DMS153 treated with DMSO at 0.1 percent for 48 hours (cell line): ENCODE results near the gene CLEC18B.
A peak's percentile ranks its signal among the peaks of the same experiment; 100 is the strongest.
"Not testable (repeated sequence)": the region's sequence is repeated elsewhere in the genome, so short reads cannot be mapped to it uniquely, and the experiment has no call there.

Experiments used
- DNase-seq: peaks from one replicate; lab custom pipeline; 2025; ENCODE audit not compliant: unreplicated experiment; lab: John Stamatoyannopoulos, UW

The CLEC18B gene

DNA sequence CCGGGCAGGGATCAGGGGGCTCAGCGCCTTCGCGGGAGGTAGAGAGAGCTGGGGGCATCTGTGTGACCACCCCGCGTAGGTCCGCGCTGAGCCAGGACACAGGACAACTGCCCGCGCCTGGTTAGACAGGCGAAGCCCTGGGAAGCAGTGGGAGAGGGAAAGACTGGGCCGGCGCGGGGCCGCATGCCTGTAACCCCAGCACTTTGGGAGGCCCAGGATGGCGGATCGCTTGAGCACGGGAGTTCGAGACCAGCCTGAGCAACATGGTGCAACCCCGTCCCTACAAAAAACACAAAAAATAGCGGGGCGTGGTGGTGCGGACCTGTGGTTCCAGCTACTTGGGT lies 13.9 kb downstream of the CLEC18B start:
- DNase-seq, result not testable (repeated sequence)

DNA sequence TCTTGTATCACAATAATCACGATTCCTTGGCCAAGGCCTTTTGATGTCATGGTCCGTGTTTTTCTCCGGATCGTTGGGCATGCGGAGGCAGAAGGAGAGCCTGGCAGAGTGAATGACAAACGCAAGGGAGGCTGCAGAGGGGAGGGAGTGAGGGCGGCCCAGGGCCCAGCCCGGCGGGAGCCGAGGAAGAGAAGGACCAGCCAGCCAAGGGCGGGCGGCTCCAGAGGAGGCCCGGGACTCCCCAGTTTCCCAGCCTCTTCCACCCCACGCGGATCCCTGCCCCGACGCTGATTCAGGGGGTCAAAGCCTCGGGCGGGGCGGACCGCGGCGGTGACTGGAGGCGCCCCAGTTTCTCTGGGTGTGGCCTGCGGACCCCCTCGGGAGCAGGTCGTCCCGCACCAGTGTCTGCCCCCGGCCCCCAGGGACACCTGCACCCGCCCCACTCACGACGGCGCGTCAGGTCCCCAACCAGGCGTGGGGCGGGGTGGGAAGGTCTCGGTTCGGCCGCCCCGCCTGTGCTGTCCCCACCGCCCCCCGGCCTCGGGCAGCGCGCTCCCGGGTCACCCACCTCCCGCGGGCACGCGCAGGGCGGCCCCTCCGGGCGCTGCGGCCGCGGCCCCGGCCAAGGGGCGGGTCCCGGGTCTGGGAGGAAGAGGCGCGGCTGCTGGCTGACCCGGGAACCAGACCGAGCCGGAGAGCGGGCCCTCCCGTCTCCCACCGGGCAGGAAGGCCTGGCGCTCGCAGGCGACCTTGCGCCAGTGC lies 14.5 kb downstream of the CLEC18B start:
- DNase-seq, result not testable (repeated sequence)

DNA sequence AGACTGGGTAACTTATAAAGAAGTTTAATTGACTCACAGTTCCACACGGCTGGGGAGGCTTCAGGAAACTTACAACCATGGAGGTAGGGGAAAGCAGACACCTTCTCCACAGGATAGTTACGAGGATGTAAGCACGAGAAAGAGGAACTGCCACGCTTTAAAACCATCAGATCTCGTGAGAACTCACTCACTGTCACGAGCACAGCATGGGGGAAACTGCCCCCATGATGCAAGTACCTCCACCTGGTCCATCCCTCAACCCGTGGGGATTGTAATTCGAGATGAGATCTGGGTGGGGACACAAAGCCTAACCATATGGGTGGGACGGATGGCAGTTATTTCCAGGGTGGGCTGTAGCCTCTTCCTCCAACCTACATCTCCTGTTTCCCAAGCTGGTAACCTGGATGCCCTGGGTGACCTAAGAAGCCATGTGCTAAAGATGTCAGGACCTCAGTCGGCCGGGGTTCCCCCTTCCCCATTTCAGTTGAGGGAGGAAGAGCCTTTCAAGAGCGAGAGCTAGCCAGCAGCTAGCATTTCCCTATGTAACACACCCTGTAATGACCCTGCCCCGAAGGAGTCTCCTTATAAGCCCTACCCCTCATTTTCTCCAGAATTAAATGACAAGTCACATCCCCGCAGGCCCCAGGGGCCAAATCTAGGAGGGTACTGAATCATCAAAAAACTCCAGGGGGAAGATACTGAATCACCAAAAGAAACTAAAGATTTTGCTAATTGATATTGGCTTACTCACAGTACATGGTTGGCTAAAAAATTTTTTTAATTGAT lies 16.9 kb downstream of the CLEC18B start:
- not testable (repeated sequence) for DNase-seq

DNA sequence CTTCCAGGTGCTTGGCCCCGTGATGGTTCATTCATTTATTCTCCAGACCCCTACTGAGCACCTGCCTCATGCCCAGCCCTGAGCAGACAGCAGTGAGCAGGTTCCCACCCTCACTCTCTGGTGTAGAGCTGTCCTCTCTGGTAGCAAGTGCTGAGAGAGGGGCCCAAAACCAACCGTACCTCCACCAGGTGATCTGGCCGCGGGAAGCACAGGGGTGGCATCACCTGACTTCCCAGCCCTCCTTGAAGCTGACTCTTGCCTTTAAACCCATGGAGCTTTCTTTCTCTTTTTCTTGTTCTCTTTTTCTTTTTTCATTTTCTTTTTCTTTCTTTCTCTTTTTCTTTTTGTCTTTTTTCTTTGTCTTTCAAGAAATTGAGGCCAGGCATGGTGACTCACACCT lies 21.0 kb downstream of the CLEC18B start:
- DNase-seq, result not testable (repeated sequence)

DNA sequence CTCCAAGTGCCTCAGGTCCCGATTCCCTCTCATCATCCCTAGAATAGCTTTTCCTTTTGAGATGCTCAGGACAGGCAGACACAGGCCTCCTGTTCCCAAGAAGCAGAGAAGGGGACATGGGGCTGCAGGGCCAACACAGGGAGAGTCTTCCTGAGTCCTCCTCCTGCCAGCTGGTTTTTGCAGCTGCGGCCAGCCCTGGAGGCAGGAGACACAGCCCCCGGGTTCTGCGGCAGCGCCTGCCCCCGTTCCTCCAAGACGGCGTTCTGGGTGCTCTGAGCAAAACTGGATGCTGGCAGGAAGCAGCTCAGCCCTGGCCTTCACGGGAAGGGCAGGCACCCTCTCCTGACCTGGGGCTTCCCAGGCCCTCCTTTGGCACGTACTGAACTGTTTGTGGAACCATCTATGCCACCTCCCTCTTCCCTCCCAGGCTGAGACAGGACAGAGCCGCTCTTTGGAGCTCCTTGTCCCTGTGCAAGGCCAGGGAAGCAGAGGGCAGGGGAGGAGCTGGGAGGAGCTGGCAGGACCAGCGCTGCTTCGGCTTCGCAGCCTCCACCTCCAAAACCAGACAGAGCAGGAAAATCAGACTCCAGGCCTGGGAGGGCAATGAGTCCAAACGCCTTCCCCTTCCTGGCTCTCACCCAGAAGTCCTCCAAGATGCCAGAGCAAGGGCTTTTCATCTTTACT lies 22.9 kb downstream of the CLEC18B start:
- not testable (repeated sequence) for DNase-seq

DNA sequence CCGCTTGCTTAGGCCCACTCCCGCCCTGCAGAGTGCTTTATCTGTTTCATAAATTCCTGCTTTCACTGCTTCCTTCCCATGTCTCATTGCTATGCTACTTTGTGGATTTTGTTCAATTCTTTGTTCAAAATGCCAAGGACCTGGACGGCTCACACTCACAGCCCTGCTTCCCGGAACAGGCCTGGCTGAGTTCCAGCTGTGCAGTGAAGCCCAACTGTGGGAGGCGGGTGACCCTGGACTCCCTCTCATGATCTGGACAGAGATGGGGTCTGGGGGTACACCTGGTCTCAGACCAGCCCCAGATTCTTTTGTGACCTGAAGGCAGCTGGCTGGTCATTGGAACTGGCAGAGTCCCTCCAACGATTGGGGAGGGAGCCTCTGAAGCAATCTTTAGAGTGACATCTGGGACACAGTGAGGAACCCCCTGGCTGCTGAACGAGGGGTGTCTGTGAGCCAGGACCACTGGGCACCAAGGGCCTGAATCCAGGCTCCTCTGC lies 24.7 kb downstream of the CLEC18B start:
- not testable (repeated sequence) for DNase-seq

DNA sequence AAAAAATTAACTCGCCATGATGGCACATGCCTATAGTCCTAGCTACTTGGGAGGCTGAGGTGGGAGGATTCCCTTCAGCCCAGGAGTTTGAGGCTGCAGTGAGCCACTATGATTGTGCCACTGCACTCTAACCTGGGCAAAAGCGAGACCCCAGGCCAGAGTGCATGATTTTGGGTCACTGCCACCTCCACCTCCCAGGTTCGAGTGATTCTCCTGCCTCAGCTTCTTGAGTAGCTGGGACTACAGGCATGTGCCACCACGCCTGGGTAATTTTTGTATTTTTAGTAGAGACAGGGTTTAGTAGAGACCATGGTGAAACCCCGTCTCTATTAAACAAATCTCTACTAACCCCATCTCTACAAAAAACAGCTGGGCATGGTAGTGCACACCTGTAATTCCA lies 26.7 kb downstream of the CLEC18B start:
- DNase-seq, result not testable (repeated sequence)

DNA sequence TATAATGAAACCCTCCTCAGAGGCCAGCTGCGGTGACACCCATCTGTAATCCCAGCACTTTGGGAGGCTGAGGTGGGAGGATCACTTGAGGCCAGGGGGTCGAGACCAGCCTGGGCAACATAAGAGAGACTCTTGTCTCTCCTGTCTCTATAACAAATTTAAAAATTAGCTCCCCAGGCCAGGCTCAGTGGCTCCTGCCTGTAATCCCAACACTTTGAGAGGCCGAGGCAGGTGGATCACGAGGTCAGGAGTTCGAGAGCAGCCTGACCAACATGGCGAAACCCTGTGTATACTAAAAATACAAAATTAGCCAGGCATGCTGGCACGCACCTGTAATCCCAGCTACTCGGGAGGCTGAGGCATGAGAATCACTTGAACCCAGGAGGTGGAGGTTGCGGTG lies 27.1 kb downstream of the CLEC18B start:
- DNase-seq, result not testable (repeated sequence)

DNA sequence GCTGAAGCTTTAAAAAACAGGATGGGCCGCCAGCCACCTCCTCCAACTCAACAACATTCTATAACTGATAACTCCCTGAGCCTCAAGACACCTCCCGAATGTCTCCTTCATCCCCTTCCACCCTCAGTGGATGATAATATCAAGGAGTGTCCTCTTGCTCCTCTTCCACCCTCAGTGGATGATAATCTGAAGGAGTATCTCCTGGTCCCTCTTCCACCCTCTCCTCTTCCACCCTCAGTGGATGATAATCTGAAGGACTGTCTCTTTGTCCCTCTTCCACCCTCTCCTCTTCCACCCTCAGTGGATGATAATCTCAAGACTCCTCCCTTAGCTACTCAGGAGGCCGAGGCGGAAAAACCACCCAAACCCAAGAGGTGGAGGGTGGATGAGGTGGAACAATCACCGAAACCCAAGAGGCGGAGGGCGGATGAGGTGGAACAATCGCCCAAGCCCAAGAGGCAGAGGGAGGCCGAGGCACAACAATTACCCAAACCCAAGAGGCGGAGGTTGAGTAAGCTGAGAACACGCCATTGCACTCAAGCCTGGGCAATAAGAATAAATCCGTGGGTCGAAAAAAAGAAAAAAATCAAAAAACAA lies 29.7 kb downstream of the CLEC18B start:
- DNase-seq, result not testable (repeated sequence)

DNA sequence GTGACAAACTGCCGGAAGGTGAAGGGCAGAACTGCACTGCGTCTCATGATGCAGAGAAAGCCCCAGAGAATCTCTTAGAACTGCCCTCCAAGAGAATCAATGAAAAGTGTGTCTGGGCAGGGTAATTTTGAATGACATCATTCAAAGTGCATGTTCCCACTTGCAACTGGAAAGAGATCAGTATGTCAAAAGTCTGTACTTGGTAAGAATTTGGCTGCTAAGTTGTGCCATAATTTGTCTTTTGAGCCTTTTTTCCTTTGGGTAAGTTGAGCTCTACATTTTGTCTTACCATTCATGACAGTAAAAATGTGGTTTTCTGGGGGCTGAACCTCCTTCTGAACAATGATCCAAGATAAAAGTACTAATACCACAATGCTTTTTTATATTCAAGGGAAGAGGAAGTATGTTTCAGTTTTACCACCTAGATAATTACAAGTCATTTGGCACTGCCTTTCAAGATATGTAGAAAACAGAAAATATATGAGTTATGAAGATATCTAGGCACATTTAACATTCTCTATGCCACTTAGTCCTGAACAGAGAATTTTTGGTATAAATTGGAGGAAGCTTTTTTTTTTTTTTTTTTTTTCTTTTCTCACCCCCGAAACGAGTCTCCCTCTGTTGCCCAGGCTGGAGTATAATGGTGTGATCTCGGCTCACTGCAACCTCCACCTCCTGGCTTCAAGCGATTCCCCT lies 38.8 kb downstream of the CLEC18B start:
- DNase-seq, result not testable (repeated sequence)

DNA sequence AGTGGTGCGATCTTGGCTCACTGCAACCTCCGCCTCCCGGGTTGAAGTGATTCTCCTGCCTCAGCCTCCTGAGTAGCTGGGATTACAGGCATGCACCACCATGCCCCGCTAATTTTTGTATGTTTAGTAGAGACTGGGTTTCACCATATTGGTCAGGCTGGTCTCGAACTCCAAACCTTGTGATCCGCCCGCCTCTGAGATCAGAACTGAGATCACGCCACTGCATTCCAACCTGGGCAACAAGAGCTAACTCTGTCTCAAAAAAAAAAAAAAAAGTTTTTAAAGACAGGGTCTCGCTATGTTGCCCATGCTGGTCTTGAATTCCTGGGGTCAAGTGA lies 47.5 kb downstream of the CLEC18B start:
- DNase-seq, result not testable (repeated sequence)

DNA sequence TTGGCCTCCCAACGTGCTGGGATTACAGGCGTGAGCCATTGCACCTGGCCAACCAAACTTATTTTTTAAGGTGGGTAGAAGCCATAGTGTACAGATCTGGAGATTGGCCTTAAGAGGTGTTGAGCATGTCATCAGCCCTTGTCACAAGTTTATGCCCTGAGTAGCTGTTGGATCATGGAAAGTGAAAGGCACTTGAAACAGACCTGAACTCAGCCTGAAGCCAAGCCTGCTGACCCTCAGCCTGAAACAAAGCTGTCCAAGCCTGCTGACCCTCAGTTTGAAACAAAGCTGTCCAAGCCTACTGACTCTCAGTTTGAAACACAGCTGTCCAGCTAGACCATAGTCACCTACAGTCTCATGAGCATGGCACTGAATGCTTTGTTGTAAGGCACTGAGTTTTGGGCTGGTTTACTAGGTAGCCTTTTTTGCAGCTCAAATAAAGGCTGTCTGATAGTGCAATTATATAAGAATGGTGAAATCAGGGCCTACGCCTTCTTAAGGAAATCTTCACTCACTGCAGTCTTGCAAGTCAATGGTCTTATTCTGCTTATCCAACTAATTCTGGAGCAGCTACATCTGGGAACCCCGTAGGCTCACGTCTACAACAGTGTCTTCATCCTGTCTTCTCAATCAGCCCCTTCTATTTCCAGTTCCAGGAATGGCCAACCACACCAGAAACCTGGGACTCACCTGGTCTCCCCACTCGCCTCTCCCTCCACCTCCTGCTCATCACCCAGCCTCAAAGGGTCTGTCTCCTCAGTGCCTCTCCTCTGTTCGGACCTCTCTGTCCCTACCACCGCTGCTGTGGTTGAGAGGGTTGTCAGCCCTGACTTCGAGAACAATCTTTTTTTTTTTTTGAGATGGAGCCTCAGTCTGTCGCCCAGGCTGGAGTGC lies 48.1 kb downstream of the CLEC18B start:
- DNase-seq, result no peak

DNA sequence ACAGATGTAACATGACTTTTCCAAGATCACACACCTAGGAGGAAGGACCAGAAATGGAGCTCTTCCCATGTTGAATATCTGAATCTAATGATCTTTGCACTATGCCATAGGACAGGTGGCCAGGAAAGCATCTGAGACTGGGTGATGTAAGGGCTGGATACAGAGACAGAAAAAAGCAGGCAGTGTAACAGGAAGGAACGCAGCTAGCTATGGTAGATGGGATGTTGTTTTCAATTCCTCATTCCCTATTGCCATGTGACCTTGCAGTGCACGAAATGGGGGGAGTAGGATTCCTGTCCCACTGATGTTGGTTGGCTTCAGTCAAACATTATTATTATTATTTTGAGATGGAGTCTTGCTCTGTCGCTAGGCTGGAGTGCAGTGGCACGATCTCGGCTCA lies 48.9 kb downstream of the CLEC18B start:
- no peak for DNase-seq

DNA sequence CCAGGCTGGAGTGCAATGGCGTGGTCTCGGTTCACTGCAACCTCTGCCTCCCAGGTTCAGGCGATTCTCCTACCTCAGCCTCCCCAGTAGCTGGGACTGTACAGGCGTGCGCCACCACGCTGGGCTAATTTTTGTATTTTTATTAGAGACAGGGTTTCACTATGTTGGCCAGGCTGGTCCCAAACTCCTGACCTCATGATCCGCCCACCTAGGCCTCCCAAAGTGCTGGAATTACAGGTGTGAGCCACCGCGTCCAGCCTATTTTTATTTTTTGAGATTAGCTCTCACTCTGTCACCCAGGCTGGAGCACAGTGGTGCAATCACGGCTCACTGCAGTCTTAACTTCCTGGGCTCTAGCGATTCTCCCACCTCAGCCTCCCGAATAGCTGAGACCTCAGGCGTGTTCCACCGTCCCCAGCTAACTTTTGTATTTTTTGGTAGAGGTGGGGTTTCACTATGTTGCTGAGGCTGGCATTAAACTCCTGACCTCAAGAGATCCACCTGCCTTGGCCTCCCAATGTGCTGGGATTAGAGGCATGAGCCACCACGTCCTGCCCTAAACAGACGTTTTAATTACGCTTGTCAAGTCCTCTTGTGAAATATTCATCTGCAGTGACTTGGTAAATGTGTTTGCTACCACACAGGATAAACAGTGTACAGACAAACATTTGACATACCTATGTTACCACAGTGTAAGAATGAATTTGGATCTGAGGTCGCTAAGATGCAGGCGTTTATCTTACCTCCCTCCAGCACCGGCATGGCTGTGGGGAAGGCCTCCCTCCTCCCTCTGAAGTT lies 50.7 kb downstream of the CLEC18B start:
- not testable (repeated sequence) for DNase-seq

DNA sequence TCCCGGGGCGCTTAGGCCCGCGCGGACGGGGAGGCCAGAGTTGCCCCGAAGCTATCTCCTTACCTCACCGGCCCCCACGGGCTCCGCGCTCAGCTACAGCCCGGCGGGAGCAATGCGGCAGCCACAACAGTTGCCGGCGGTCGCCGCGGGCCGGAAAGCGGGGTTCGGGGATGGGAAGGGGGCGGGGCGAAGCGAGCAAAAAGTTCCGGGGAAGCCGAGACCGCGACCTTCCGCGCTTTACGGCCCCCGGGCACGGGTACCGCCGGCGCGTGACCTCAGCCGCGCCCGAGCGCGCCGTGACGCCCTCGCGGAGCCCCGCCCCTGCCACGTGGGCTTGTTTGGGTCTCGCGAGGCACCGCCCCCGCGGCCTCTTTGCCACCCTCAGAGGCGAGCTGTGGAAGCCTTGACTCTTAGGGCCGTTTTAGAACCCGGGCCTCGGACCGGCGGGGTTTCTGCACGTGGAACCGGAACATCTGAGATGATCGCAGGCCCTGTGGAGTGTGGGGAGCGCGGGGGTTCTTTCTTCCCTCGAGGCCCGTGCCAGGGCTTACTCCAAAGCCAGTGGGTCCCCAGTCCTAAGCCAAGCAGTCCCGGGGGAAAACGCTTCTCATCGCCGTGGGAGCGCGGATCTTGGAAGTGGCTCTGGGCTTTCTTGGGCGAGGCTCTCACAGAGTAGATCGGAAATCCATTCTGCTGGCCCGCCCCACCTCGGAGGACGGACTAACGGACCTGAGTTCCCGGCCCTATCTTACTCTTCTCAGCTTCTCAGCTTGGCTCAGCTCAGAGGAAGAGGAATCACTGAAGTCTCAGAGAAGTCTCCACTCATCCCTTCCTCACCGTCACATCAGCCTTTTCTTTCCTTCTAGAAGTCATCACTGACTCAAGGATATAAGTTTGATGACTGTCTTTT lies 53.0 kb downstream of the CLEC18B start:
- peak; percentile 60 for DNase-seq

DNA sequence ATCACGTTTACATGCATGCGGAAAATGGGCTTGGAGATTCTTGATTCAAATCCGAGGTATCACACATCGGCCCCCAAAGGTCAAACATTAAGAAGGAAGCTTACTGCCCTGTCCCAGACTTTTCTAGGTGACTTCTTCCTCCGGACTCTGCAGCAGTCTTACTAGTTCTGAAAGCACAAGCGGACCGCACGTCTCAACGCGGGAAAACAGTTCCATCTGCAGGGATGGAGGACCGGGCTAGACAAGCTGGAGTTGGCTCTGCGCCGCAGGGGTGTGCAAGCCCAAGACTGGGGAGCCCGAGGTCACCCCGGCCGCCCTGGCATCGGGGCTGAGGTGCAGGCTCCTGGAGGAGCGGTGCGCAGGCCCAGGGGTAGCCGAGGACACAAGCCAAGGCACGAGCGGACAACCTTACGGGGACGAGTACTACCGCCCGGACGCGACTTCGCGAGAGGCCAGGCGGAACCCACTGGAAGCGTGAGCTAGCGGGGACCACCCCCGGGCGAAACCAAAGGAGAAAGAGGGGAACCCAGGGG lies 53.7 kb downstream of the CLEC18B start:
- not testable (repeated sequence) for DNase-seq
